OCI-LY7 (cell line): Measurements from ENCODE around the gene GLRX3.

Experiments
- EZH2phosphoT487 ChIP-seq: fragments of 200-600 bp; sonication (generic); IDR thresholded peaks from 2 replicates; pipeline ENCODE4 v1.6.1; 2018; ENCODE audit warnings: low read depth, borderline replicate concordance, mild to moderate bottlenecking, mixed run types, antibody characterized with exemption, low read length, moderate library complexity, mixed read lengths
- TF ChIP-seq, protein P1 (sequence below): fragments of 200-600 bp; sonication (generic); conservative IDR thresholded peaks from 2 replicates; pipeline ENCODE4 v1.5.1; 2014; ENCODE audit warnings: mild to moderate bottlenecking, antibody characterized with exemption, low read length, moderate library complexity, mixed read lengths

DNA sequence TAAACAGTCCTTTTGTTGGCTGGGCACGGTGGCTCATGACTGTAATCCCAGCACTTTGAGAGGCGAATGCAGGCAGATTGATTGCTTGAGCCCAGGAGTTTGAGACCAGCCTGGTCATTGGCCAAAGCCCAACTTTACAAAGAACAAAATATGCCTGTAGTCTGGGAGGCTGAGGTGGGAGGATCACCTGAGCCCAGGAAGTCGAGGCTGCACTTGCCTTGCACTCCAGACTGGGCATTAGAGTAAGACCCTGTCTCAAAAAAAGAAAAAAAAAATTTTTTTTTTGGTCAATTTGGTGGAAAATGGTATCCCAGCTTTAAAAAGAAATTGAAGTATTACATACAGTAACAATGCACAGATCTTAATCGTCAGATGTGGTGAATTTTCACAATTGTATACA, 4.8 kb downstream of the GLRX3 start:
- TF ChIP-seq, protein P1, sequence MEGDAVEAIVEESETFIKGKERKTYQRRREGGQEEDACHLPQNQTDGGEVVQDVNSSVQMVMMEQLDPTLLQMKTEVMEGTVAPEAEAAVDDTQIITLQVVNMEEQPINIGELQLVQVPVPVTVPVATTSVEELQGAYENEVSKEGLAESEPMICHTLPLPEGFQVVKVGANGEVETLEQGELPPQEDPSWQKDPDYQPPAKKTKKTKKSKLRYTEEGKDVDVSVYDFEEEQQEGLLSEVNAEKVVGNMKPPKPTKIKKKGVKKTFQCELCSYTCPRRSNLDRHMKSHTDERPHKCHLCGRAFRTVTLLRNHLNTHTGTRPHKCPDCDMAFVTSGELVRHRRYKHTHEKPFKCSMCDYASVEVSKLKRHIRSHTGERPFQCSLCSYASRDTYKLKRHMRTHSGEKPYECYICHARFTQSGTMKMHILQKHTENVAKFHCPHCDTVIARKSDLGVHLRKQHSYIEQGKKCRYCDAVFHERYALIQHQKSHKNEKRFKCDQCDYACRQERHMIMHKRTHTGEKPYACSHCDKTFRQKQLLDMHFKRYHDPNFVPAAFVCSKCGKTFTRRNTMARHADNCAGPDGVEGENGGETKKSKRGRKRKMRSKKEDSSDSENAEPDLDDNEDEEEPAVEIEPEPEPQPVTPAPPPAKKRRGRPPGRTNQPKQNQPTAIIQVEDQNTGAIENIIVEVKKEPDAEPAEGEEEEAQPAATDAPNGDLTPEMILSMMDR: no peak
- no peak for TF ChIP-seq EZH2phosphoT487
